CD4-positive, alpha-beta T cell (primary cell): ENCODE results near the gene ZNF521. TPM values are rescaled to one million over a fixed set of nuclear protein-coding genes. Genes with fewer than 3 reads are reported as not detected.

Source experiments
- ATAC-seq: fragments of 200-7000 bp; cut with Tn5 transposase; one replicate; pipeline ENCODE4 v1.10.0; 2022; ENCODE audit warnings: mild to moderate bottlenecking; ENCODE audit not compliant: poor library complexity
- CTCF ChIA-PET: fragments of 350-600 bp; sonication (Branson Sonifier 250); formaldehyde crosslinking; loops from one replicate; lab custom pipeline; 2021; ENCODE audit warnings: antibody characterized with exemption, inconsistent platforms; lab: Charles Lee
- POLR2A ChIA-PET: fragments of 350-600 bp; sonication (Branson Sonifier 250); formaldehyde crosslinking; loops from one replicate; lab custom pipeline; 2021; ENCODE audit warnings: antibody characterized with exemption, inconsistent platforms; lab: Charles Lee
- DNase-seq, 14 experiments: peaks; one replicate each; pipeline ENCODE4 v3.0.0-alpha.2; 2013 to 2020; ENCODE audit warnings: mixed read lengths in 2 of 14
- H3K27ac ChIP-seq, 2 donors: one replicate each; pipeline versions ENCODE4 v1.5.1 to v1.7.0; 2013; ENCODE audit warnings: low read length in 2 of 2, low read depth in 1 of 2, mild to moderate bottlenecking in 1 of 2
- H3K27me3 ChIP-seq, 2 experiments: 1 replicate in 1 of 2; 2 replicates in 1 of 2; pipeline versions ENCODE4 v1.6.1 to v1.7.0; 2013; ENCODE audit warnings: low read length in 2 of 2, control low read depth in 1 of 2, mild to moderate bottlenecking in 1 of 2, moderate library complexity in 1 of 2; ENCODE audit not compliant: insufficient read depth in 2 of 2, control insufficient read depth in 1 of 2
- H3K36me3 ChIP-seq: one replicate; pipeline ENCODE4 v1.6.1; 2013; ENCODE audit warnings: low read length, control low read depth; ENCODE audit not compliant: insufficient read depth
- H3K4me1 ChIP-seq: one replicate; pipeline ENCODE4 v1.6.1; 2013; ENCODE audit warnings: low read length, control low read depth; ENCODE audit not compliant: insufficient read depth
- H3K4me3 ChIP-seq: one replicate; pipeline ENCODE4 v1.5.1; 2013; ENCODE audit warnings: mild to moderate bottlenecking, low read length, moderate library complexity
- H3K9me3 ChIP-seq, 2 experiments: 1 replicate in 1 of 2; 2 replicates in 1 of 2; pipeline versions ENCODE4 v1.6.1 to v1.7.0; 2013; ENCODE audit warnings: low read length in 2 of 2, mild to moderate bottlenecking in 2 of 2, control low read depth in 1 of 2, moderate library complexity in 1 of 2; ENCODE audit not compliant: control insufficient read depth in 1 of 2, insufficient read depth in 1 of 2
- H3K27ac Mint-ChIP-seq: one replicate; pipeline ENCODE4 v1.8.0; 2020; ENCODE audit warnings: mixed read lengths
- H3K27me3 Mint-ChIP-seq: one replicate; pipeline ENCODE4 v1.8.0; 2021; ENCODE audit warnings: mixed read lengths
- H3K36me3 Mint-ChIP-seq: one replicate; pipeline ENCODE4 v1.8.0; 2021; ENCODE audit warnings: low read depth, mixed read lengths
- H3K4me1 Mint-ChIP-seq: one replicate; pipeline ENCODE4 v1.8.0; 2021; ENCODE audit warnings: low read depth, mixed read lengths
- H3K4me3 Mint-ChIP-seq: one replicate; pipeline ENCODE4 v1.8.0; 2020; ENCODE audit warnings: mild to moderate bottlenecking, mixed read lengths
- H3K9me3 Mint-ChIP-seq: one replicate; pipeline ENCODE4 v1.8.0; 2020; ENCODE audit warnings: mixed read lengths
- intact Hi-C, 2 experiments: fragments of 100-400 bp; cut with DNase I in 1 of 2; cut with micrococcal nuclease in 1 of 2; formaldehyde crosslinking; loops; one replicate each; pipeline versions ENCODE4 v1.15.1 to v1.9.0; 2023 to 2025; cut with DNase I, micrococcal nuclease
- total RNA-seq, 174 experiments: library from RNA in 2 of 174; stranded (reverse) in 2 of 174; gene quantifications; one replicate each; pipeline ENCODE4 v1.2.3 and lab custom pipeline; 2021 to 2026
- TF ChIP-seq, protein P1 (sequence below): fragments of 200-600 bp; IDR thresholded peaks from one replicate; pipeline ENCODE4 v1.8.0; 2022; ENCODE audit warnings: antibody characterized with exemption, mild to moderate bottlenecking

Gene ZNF521
- total RNA-seq, 2 experiments from 2014 or later = not detected

DNA sequence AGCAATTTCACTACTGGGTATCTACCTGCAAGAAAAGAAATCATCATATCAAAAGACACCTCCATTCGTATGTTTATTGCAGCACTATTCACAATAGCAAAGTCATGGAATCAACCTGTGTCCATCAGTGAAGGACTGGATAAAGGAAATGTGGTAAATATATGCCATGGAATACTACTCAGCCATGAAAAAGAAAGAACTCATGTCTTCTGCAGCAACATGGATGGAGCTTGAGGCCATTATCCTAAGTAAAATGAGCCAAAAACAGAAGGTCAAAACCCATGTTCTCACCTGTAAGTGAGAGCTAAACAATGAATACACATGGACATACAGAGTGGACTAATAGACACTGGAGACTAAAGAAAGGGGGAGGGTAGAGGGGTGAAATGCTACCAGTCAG lies 322.2 kb downstream of the ZNF521 start:
- POLR2A ChIA-PET = no interaction called here
- H3K4me3 ChIP-seq = no peak overlapping the region
- TF ChIP-seq, protein P1, sequence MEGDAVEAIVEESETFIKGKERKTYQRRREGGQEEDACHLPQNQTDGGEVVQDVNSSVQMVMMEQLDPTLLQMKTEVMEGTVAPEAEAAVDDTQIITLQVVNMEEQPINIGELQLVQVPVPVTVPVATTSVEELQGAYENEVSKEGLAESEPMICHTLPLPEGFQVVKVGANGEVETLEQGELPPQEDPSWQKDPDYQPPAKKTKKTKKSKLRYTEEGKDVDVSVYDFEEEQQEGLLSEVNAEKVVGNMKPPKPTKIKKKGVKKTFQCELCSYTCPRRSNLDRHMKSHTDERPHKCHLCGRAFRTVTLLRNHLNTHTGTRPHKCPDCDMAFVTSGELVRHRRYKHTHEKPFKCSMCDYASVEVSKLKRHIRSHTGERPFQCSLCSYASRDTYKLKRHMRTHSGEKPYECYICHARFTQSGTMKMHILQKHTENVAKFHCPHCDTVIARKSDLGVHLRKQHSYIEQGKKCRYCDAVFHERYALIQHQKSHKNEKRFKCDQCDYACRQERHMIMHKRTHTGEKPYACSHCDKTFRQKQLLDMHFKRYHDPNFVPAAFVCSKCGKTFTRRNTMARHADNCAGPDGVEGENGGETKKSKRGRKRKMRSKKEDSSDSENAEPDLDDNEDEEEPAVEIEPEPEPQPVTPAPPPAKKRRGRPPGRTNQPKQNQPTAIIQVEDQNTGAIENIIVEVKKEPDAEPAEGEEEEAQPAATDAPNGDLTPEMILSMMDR = no peak
- no peaks in the 10 kb centered on the region for H3K27me3 ChIP-seq
- no peak overlapping the region for H3K27ac ChIP-seq
- H3K4me1 Mint-ChIP-seq = no peaks in the 10 kb centered on the region
- no peaks in the 10 kb centered on the region for H3K36me3 Mint-ChIP-seq
- DNase-seq = no peak
- intact Hi-C loops = no loop called here
- H3K27me3 Mint-ChIP-seq = peaks cover 17% of the 10 kb centered on the region
- ATAC-seq = no peak
- CTCF ChIA-PET = no interaction called here
- H3K36me3 ChIP-seq = no peaks in the 10 kb centered on the region
- peaks cover 6% of the 10 kb centered on the region for H3K9me3 Mint-ChIP-seq
- no peak overlapping the region for H3K4me3 Mint-ChIP-seq
- peaks cover 0 to 5% of the 10 kb centered on the region in 2 experiments for H3K9me3 ChIP-seq
- no peaks in the 10 kb centered on the region for H3K4me1 ChIP-seq
- H3K27ac Mint-ChIP-seq = no peak overlapping the region

DNA sequence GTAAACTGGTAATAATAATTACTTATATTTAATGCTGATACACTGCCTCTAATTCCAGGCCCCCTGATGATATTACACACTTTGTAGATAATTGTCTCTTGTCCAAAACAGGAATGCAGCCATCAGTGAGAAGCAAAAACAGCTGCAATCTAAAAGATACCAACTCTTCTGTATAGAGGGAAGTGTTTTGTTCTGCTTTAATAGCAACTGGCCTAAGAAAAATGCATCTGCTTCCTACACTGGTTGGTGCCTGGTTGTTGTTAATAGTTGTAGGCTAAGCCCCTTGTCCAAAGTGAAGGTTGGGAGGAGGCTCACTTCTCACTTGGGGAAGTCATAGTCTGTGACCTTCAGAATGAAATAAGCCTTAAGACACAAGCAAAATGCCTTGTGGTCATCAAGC lies 332.0 kb downstream of the ZNF521 start:
- Mint-ChIP-seq H3K27me3 (no peaks in the 10 kb centered on the region), H3K4me3 (no peak overlapping the region), H3K36me3 (no peaks in the 10 kb centered on the region), H3K9me3 (no peaks in the 10 kb centered on the region), H3K27ac (no peak overlapping the region), H3K4me1 (no peaks in the 10 kb centered on the region)
- Histone ChIP-seq H3K36me3 (no peaks in the 10 kb centered on the region), H3K27ac (no peak overlapping the region), H3K4me1 (no peaks in the 10 kb centered on the region), H3K4me3 (no peak overlapping the region), H3K27me3 (no peaks in the 10 kb centered on the region), H3K9me3 (peaks cover 0 to 16% of the 10 kb centered on the region in 2 experiments)
- TF ChIP-seq, protein P1 = no peak
- ChIA-PET POLR2A (no interaction called here), CTCF (no interaction called here)
- intact Hi-C loops = no loop called here
- ATAC-seq (no peak), DNase-seq (no peak)

DNA sequence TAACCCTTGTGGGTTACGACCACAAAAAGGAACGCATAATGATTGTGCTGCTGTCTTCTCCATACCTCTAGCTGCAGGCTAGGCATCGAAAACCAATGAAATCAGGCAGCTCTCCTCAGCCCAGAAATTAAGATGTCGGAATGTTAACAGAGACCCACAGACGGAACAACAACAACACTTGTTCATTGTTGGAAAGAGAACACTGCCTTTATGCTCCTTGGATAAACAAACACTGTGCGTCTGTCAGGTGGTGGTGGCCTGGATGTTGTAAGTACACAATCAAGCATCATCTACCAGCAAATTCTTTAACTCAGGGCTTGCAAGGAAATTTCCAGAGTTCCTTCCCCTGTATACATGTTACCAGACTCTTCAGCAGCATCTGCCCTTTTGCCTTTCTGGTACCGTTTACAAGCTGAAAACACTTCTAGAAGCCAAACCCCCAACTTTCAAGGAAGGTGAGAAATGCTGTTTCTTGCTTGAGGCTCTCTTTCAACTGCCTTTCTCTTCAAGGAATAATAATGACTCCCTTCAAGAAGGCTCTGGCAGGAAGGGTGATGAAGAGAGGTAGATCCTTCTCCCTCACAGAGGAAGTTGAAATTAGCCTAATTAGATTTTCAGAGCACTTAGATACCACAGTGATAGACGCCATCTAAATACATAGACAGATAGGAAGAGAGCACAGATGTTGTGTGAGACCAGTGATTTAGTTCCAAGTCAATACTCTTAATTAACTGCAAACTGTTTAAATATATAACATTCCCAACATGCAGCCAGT lies 332.7 kb downstream of the ZNF521 start:
- H3K27me3 Mint-ChIP-seq = no peaks in the 10 kb centered on the region

More for the DNA sequence above, 332.7 kb downstream of the ZNF521 start:
- ATAC-seq (no peak), DNase-seq (no peak)
- TF ChIP-seq, protein P1 = no peak
- POLR2A ChIA-PET = no interaction called here
- Histone ChIP-seq H3K9me3 (peaks cover 0 to 16% of the 10 kb centered on the region in 2 experiments), H3K27me3 (no peaks in the 10 kb centered on the region), H3K36me3 (no peaks in the 10 kb centered on the region), H3K4me3 (no peak overlapping the region), H3K27ac (no peak overlapping the region), H3K4me1 (no peaks in the 10 kb centered on the region)
- H3K4me1 Mint-ChIP-seq = no peaks in the 10 kb centered on the region
- no peak overlapping the region for H3K27ac Mint-ChIP-seq
- intact Hi-C loops = no loop called here
- CTCF ChIA-PET = no interaction called here
- no peaks in the 10 kb centered on the region for H3K36me3 Mint-ChIP-seq
- no peak overlapping the region for H3K4me3 Mint-ChIP-seq
- H3K9me3 Mint-ChIP-seq = no peaks in the 10 kb centered on the region
